HG02678 (cell line): ENCODE results near the gene MRPL46.
A peak's percentile ranks its signal among the peaks of the same experiment; 100 is the strongest.
"Not testable (repeated sequence)": the region's sequence is repeated elsewhere in the genome, so short reads cannot be mapped to it uniquely, and the experiment has no call there.

Experiments used
- ATAC-seq: cut with Tn5 transposase; IDR thresholded peaks from one replicate; pipeline ENCODE4 v1.9.1; 2021; ENCODE audit warnings: mild to moderate bottlenecking, moderate library complexity; ENCODE audit not compliant: unreplicated experiment

MRPL46 gene

DNA sequence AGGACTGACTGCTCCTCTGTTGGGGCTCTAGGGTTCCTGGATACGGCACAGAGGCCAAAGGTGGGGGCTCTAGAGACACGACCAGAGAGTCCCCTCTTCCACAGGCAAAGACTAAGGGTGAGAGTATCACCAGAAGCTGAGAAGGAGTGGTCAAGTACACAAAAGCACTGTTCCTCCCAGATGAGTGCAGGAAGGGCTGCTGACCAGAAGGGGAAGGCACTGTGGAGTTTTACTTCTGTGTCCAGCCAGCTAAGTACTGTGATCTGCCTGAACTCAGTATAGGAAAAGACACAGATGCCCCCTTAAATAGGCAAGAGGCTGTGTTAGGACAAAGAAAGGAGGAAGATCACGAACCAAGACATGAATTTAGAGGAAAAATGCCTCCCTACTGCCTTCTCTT, 12.0 kb upstream of the MRPL46 start:
- no peak for ATAC-seq

DNA sequence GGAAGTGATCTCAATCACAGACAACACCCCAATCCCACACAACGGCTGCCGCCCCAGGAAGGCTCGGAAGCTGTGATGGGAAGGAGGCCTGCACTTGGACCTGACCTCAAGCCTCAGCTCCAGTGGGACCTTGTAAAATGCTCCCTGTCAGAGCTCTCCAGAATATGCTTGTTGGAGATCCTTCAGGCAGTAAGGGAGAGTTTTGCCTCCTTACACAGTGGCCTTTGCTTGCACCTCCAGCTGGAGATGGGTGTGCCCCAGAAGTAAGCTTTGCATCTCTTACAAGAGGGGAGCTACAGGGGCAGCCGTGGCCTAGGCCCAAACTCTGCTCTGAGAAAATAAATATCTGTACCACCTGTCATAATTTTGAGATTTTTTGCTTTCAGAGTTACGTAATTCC, 10.7 kb upstream of the MRPL46 start:
- ATAC-seq: no peak

DNA sequence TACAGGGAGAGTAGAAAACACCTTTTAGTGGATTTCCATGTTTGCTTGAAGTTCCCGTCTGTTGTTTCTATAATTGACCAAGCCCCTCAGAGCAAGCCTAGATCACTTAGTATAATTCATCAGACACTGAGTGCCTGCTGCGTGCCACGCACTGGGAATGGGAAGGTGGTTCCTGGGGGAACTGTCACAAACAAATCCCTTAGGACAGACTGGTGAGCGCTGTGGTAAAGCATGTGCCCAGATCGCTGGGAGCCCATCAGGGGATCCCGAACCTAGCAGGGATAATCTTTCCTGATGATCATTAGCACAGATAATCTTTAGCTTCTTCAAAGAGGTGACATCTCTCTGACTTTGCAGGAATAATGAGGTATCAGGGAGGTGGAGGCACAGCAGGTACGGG, 9.9 kb upstream of the MRPL46 start:
- no peak for ATAC-seq

DNA sequence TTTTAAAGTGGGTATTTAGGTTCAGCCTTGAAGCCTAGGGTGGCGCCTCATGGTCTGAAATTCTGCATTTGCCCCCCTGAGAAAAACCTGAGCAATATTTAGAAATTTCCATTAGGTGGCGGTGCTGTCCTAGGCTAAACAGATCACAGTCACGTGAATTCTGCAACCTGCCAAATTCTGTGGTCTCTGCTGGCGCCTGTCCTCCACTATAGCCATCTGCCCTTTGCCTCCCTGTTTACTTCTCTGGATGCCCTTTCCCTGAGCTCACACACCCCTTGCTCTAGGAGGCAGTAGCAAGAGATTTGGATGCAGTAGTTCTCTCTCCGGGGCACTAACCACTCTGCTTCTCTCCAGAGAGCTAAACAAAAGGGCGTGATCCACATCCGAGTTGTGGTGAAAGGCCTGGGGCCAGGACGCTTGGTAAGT, 9.5 kb upstream of the MRPL46 start:
- no peak for ATAC-seq

DNA sequence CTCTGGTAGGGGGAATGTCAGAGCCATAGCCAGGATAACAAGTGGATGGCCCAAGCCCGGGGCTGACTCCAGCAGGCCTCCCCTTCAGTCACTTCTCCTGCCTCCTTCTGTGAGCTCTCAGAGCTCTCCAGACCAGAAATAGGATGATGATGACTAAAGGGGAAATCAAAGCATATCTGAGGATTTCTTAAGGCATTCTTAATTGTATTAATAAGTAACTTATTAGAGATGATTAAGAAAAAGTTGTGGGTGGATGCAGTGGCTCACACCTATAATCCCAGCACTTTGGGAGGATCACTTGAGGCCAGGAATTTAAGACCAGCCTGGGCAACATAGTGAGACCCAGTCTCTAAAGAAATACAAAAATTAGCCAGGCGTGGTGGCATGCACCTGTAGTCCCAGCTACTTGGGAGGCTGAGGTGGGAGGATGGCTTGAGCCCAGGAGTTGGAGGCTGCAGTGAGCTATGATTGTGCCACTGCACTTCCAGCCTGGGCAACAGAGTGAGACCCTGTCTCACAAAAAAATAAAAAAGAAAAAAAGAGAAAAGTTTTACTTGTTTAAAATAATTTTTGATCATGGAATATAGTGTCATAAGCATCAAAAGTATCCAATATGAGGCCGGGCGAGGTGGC, 6.6 kb upstream of the MRPL46 start:
- ATAC-seq: not testable (repeated sequence)

DNA sequence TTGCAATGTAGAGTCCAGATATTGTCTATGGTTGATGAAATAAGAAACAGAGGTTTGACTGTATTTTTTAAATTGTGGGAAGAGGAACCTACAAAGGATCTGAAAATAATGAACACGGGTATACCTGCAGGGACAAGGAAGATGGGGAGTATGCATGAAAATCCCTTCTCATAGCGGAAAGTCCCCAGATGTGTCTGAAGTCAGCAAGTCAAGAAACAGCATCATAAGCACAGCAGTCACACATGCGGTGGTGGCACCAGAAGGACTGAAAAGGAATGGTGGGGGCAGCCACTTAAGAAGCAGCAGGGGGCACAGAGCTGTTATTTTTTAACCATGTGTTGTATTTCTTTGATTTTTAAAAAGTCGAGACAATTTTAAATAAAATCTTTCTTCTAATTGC, 5.0 kb upstream of the MRPL46 start:
- no peak for ATAC-seq

DNA sequence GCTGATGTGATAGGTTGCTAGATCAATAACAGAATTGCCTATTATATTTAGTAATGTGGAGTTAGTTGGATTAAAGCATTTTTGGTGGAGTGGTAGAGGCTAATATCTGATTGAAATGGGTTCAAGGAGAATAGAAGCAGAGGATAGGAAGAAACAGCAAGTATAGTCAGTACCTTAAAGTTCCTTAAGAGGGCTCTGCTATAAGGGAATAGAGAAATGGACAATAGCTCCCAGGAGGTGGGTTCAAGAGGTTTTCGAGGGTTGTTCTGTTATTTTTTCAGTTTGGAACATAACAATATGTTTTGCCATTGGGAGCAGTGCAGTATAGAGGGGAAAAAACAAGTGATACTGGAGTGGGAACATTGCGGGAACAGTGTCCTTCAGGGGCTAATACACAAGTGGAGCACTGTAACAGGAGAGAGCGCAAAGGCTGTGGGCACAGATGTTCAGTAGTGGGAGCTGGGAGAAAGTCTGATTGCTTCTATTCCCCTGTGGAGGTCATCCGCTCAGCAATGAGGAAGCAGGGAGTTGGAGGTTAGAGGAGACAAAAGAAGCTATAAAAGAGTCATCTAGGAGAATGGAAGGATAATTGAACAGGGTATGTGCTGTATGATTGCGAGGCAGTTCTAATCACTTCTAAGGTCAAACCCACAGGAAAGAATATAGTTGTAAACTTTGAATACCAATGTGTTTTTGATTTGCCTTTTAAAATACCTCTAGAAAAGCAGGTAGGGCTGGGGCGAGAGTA, 3.6 kb upstream of the MRPL46 start:
- no peak for ATAC-seq

DNA sequence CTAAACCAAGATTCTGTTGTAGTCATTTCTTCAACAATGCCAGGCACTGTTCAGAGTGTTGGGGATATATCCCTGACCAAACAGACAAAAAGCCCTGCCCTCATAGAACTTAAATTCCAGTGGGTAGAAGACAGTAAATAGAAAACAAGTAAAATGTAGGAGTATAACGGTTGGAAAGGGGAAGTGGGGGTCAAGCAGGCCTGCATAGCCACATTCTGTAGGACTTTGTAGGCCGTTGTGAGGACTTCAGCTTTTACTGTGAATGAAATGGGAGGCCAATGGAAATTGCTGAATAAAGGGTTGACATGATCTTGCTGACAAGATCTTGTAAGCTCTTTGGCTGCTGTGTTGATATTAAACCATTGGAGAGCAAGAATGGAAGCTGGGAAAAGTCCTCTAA, 2.1 kb upstream of the MRPL46 start:
- ATAC-seq: no peak

DNA sequence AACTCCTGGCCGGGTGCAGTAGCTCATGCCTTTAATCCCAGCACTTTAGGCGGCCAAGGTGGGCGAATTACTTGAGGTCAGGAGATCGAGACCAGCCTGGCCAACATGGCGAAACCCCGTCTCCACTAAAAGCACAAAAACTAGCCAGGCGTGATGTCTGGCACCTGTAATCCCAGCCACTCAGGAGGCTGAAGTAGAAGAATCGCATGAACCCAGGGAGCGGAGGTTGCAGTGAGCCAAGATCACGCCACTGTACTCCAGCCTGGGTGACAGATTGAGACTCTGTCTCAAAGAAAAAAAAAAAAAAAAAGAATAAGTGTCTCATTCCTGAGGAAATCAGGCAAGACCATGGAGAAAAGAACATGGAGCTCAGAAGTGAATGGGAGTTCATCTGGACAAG, 1.5 kb upstream of the MRPL46 start:
- not testable (repeated sequence) for ATAC-seq

DNA sequence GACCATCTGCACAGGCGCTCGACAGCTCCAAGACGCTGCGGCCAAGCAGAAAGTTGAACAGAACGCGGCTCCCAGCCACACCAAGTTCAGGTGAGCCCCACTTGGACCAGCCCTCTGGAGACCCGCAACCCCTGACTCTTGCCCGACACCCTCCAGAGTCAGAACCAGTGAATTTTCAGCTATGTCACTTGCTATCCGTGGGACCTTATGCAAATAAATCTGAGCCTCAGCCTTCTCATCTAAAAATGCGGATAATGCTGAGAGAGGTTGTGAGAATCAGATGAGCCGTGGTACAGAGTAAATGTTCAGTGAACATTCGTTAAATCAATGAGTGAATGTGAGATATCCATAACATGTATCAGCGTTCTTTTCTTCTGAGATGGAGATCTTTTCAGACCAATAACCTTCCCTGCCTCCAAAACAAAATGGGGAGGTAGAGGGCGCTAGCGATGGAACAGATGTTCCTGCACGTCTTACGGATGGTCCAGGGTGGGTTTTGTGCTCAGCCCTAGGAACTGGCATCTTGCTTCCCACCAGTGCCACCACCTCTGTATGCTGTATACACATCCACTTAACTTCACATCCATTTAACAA, 844 bp upstream of the MRPL46 start:
- ATAC-seq: no peak

DNA sequence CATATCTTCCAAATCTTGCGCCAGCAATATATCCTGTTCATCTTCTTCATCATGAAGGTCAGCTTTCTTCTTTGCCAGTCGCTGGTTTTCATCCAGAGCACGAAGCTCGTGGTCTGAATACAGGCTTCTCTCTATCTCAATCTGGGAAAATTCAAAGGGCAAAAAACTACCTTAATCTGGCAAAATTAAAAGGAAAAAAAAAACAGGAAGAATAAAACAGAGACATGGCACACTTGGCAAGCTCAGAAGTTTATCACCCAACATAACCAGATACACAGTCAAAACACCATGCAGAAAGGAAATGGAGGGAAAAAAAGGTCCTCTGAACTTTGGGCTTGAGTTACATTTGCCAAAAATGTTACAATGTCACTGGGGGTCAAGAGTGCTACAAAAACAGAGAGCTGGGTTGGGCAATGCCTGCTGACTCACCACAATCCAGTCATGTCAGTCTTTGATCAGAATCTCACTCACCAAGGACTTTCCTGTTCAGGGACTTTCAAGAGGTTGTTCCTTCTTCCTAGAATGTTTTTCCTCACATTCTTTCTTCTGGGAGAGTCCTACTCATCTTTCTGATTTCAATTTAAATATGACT, 1.5 kb downstream of the MRPL46 start:
- ATAC-seq: no peak

DNA sequence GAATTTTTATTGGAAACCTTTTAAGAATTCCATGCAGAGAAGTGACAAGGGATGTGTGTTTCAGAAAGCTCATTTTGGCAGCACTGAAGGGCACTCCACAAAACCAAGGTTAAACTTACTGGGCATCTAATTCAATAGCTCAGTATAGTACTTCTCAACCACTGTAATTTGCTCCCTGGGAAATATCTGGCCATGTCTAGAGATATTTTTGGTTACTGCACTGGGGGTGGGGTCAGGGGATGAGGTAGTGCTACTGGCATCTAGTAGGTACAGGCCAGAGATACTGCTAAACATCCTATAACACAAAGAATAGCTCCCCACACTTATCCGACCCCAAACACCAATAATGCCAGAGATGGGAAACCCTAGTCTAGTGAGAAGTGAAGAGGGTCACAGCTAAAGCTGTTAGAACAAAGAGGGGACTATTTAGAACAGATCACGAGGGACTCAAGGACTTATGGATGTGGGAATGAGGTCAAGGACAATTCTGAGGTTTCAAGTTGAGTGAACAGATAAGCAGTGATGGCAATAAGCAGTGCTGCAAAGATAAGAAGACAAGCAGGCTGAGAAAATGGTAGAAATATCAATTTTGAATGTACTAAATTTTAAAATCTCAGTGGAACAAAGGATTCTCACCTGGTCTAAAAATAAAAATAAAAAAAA, 3.2 kb downstream of the MRPL46 start:
- ATAC-seq: no peak

DNA sequence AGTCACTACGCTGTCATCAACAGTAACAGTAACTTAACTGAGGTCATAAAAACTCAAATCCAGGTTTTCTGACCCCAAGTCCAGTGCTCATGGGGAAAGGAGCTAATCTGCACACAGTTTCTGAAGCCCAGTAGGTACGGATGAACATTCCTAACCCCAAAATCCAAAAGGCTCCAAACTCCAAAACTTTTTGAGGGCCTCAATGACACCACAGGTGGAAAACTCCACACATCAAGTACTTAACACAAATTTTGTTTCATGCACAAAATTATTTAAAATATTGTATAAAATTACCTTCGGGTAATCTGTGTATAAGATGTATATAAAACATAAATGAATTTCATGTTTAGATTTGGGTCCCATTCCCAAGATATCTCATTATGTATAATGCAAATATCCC, 10.5 kb downstream of the MRPL46 start:
- no peak for ATAC-seq

DNA sequence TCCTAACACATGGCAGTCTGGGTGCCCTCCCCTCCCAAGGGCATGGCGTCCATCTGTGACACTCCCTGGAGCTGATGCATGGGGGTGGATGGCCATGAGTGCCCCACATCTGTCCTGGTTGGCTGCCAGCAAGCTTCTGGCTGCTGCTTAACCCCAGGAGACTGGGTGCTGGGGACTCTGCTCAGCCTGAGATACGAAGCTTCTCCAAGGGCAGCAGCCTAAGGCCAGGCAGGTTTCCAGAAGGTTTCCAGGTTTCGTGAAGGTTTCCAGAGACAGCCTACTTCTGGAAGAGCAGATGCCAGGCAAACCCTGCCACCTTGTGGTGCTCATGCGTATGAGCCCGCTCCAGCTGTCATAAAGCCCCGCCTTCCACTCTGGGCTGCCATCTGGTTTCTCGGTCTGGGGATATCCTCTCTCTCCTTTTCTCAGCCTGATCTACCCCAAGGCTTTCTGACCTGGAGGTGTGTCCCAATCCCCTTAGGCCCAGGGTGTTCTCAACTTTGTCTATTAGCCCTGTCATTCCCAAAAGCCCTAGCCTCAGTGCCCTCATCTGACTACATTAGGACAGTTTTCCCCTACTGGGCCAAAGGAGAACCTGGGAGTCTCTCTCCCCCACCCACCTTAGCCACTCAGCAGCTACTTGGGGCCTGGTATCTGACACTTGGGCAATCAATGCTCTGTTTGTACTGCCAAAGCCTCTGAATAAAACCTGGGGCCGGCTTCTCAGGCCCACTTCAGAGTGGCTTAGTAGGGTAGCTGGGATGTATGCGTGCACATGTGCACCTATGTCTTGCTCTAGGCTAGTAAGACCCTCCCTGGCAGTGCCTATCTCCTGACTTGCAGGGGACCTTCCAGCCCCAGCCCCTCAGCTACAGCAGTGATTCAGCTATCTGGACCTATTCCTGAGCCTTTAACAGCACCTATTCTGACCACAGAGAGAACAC, 12.0 kb downstream of the MRPL46 start:
- ATAC-seq: peak; percentile 96

DNA sequence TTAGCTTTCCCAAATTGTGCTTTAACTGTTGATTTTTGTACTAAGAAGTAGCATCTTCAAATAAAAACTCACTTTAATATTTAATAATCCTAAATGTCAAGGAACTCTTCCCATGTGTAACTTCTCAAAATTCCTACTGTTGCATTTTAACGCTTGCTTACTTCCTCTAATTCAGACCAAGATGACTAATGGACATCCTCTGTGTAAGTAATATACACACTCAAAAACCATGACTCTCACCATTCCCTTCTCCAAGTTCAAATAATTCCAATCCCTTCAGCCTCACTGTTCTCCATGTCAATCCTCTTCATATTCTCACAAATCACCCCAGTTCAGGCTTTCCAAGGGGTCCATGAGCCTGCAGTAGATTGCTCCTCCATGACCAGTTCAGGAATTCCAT, 13.0 kb downstream of the MRPL46 start:
- no peak for ATAC-seq

DNA sequence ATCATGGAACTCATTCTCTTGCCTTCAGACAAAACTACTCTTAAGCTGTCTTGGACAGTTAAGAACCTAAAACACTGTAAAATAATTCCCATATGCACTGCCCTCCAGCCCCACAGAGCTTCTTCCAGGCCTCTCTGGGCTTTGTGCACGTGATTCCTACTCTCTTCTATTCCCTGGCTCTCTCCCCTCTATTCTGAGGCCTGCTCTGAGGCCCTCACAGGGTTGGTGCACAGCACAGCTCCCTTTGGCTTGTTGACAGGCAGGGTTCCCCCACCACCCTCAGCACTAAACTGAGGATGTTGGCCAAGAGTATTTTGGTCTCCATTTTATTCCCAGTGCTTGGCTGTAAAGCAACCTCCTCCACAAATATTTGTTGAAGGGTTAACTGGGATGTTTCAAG, 13.5 kb downstream of the MRPL46 start:
- ATAC-seq: no peak

DNA sequence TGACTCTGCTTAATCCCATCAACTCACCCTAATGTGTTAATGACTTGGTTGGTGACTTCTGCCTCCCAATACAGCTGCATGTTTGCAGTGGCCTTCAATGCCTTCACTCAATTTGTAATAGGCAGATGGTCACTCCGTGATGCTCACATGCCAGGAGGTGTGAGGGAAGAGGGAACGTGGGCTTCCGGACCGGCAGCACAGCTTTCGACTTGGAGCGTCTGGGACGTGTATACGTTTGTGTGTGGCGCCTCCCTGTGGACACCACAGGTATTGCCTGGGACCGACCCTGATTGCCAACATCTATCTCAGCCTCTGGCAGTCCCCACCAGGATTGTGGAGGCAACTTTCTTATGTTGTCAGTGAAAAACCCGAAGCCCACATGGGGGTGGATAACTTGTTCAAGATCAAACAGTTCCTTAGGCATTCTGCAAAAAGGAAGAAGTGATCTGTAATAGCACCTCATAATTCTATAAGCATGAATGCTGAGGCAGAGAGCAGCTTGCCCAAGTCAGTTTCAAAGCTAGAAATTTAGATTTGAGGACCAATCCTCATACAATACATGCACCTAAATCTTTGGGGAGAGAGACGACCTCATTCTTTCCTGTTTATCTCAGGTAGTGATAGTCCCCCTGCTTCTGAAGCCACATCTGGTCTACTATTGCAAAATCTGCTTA, 16.9 kb downstream of the MRPL46 start:
- ATAC-seq: no peak

DNA sequence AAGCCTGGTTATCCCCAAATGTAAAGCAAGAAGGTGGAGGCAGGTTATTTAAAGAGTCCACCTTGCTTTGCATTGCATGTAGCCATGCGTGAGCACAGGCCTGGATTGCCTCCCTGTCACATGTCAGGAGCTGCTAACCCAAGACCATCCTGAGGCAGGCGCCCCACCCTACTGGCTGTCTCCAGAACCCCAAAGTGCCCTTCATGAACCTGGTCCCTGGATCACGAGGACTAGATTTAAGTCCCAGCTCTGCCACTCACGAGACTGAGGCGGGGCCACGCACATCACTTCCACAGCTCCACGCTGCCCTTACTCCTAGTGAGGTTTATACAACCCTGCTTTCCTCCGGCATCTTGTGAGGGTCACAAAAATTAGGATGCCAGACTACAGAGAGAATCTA, 17.6 kb downstream of the MRPL46 start:
- no peak for ATAC-seq

DNA sequence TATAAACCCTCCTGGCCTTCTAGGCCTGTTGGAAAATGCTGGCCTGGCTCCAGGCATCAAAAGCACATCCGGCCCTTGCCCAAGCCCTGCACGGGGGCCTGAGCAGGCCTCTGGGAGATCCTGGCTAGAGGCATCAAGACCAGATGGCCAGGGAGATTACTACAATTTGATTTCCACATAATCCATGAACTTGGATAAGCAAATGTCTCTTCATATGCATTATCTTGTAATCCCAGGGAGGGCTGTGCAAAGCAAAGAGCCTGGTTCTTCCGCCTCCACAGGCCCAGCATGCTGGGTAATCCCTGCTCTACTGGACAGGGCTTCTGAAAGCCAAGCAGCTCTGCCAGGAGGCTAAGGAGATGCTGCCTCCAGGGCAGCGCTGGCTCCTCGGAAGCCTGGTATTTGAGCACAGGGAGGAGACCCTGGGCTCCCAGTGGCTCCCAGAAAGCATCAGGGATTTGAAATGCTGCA, 18.2 kb downstream of the MRPL46 start:
- no peak for ATAC-seq

DNA sequence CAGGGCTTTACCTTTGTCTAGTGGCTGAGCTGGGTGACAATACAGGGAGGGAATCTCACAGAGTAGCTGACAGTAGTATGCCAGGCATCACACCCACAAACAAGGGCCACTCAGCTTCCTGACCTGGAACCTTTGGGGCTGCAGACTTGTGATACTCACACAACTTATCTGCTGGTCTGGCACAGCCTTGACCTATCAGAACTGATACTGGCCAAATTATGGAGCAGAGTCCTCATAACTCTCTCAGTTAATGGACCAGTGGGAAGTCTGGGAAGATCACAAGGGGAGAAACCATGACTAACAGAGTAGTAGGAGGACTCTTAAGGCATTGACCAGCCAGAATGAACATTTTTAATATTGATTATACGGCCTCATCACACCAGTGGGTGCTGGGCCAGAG, 19.4 kb downstream of the MRPL46 start:
- ATAC-seq: no peak
